ENCODE results near the gene CFAP221.
A peak's percentile ranks its signal among the peaks of the same experiment; 100 is the strongest.

The CFAP221 gene

DNA sequence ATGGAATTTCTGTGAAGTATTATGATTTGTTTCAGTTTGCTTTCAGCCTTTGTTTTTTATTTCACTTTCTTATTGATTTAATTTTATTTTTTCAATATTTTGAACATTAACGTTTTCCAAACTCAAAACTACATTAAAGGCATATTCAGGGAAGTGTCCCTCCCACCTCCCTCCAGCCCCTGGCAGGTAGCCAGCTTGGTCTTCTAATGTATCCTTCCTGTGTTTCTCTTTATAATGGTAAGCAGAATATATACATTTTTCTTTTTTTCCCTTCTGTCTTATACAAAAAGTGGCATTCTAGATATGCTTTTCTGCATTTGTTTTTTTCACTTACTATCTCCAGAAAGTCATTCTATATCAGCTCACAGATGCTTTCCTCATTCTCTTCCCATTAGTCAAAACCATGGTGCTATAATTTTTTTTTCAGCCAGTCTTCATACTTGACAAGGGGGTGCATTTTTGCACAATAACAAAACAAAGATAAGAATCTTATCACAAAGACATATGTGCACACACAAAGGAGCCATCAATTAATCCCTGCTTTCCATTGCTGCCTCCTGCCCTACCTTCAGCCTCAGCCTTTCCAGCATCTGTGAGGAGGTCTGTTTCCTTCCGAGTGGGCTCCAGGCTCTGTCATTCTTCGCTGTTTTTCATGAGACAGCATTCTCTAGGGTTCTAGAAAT lies 101.1 kb downstream of the CFAP221 start:
- TF ChIP-seq, protein P1, sequence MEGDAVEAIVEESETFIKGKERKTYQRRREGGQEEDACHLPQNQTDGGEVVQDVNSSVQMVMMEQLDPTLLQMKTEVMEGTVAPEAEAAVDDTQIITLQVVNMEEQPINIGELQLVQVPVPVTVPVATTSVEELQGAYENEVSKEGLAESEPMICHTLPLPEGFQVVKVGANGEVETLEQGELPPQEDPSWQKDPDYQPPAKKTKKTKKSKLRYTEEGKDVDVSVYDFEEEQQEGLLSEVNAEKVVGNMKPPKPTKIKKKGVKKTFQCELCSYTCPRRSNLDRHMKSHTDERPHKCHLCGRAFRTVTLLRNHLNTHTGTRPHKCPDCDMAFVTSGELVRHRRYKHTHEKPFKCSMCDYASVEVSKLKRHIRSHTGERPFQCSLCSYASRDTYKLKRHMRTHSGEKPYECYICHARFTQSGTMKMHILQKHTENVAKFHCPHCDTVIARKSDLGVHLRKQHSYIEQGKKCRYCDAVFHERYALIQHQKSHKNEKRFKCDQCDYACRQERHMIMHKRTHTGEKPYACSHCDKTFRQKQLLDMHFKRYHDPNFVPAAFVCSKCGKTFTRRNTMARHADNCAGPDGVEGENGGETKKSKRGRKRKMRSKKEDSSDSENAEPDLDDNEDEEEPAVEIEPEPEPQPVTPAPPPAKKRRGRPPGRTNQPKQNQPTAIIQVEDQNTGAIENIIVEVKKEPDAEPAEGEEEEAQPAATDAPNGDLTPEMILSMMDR (IDR thresholded peaks at IDR 0.05; ENCODE audit: insufficient read depth, low read length, poor library complexity, severe bottlenecking): no peak
- DNase-seq (ENCODE audit: extremely low read depth, insufficient read length): no peak
- H3K27me3 ChIP-seq (replicated peaks; ENCODE audit: control insufficient read depth, insufficient read depth, low read length): no peaks in the 10 kb centered on the region; the same call in none of the 2 replicates

DNA sequence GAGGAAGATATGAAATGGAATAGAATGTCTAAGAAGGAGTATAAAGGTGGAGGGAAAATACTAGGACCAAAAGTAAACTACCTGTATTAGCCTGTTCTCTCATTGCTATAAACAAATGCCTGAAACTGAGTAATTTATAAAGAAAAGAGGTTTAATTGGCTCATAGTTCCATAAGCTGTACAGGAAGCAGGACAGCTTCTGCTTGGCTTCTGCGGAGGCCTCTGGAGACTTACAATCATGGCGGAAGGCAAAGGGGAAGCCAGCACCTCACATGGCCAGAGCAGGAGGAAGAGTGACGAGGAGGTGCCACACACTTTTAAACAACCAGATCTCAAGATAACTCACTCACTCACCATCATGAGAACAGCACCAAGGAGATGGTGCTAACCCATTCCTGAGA lies 101.9 kb downstream of the CFAP221 start:
- DNase-seq (ENCODE audit: extremely low read depth, insufficient read length): no peak
- H3K36me3 ChIP-seq (ENCODE audit: control insufficient read depth, insufficient read depth, low read length): no peaks in the 10 kb centered on the region
- H3K4me3 ChIP-seq (replicated peaks; ENCODE audit: low read depth, low read length): no peak overlapping the region
- TF ChIP-seq, protein P1 (IDR thresholded peaks at IDR 0.05; ENCODE audit: insufficient read depth, low read length, poor library complexity, severe bottlenecking): no peak
- no peaks in the 10 kb centered on the region; the same call in none of the 2 replicates for H3K27me3 ChIP-seq (replicated peaks; ENCODE audit: control insufficient read depth, insufficient read depth, low read length)

More for the DNA sequence above, 101.1 kb downstream of the CFAP221 start:
- H3K36me3 ChIP-seq (ENCODE audit: control insufficient read depth, insufficient read depth, low read length): no peaks in the 10 kb centered on the region
- no peak overlapping the region for H3K4me3 ChIP-seq (replicated peaks; ENCODE audit: low read depth, low read length)

DNA sequence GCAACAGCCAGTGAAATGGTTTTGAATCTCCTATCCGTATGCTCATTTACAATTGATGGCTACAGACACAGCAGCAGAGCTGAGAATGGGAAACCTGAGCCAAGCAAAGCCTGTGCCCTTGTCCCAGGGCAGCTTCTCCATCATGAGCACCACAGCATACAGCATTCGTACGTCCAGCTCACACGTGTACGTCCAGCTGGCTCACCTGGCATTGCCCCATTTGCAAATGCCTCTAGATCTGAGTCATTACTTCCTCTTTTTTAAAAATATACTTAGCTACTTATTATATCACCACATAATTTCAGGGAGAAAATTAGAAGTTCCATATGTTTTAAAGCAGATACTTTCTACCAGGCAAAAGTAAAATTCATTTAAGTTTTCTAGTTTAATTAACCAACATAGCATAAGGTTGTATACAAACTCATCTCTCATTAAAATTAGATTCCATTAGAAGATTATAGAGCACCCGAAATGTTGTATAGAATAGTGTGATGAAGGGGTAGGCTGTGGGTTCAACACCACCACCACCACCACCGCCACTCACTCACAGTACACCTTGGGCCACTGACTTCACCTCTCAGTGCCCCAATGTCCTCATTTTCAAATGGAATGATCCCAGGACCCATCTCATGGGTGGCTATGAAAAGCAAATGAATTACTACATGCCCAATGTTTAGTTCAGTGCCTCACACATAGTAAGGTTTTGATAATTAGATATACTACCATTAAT lies 103.4 kb downstream of the CFAP221 start:
- DNase-seq (ENCODE audit: extremely low read depth, insufficient read length): peak; percentile 31
- TF ChIP-seq, protein P1 (IDR thresholded peaks at IDR 0.05; ENCODE audit: insufficient read depth, low read length, poor library complexity, severe bottlenecking): no peak
- Histone ChIP-seq H3K27me3 (replicated peaks; ENCODE audit: control insufficient read depth, insufficient read depth, low read length) (no peaks in the 10 kb centered on the region; the same call in none of the 2 replicates), H3K4me3 (replicated peaks; ENCODE audit: low read depth, low read length) (no peak overlapping the region), H3K36me3 (ENCODE audit: control insufficient read depth, insufficient read depth, low read length) (no peaks in the 10 kb centered on the region)

DNA sequence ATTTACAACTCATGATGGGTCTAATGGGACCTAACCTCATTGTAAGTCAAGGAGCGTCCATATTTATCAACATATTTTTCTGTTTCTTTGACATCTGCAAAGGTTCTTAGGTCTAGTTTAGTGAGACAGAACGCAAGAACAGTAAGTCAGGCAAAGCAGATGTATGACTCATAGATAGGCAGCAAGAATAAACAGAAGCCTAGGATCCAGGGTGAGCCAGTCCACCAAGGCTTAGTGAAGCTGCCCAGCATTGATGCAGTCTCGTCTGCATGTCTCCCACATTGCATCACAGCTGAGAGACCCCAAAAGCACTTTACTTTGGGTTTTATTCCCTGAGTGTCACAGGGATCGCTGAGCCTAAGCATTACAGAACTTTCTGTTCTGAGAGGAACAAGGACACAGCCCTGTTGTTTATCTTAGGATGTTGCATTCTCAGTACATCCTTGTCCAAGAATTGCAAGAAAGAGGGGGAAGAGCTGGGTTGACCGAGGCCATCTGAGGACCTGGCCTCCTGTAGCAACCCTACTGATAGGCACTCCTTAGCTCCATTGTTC lies 105.2 kb downstream of the CFAP221 start:
- Histone ChIP-seq H3K4me3 (replicated peaks; ENCODE audit: low read depth, low read length) (no peak overlapping the region), H3K27me3 (replicated peaks; ENCODE audit: control insufficient read depth, insufficient read depth, low read length) (no peaks in the 10 kb centered on the region; the same call in none of the 2 replicates), H3K36me3 (ENCODE audit: control insufficient read depth, insufficient read depth, low read length) (no peaks in the 10 kb centered on the region)
- TF ChIP-seq, protein P1 (IDR thresholded peaks at IDR 0.05; ENCODE audit: insufficient read depth, low read length, poor library complexity, severe bottlenecking): no peak
- DNase-seq (ENCODE audit: extremely low read depth, insufficient read length): no peak

DNA sequence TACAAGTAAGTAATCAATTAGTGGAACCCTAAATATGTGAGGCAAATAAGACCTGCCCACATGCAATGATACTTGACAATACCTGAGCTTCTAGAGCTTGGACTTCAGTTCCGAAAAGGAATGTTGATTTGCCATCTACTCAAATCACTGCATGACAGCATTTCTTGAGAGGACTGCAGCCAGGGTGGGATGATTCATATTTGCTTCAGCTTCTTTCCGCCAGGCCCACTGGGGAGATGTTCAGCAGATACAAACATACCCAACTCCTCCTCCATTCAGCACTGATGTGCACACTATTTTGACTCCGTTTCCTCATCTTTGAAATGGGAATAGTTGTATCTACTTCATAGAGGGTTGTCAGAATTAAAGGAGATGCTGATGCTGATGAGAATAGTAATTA lies 106.0 kb downstream of the CFAP221 start:
- TF ChIP-seq, protein P1 (IDR thresholded peaks at IDR 0.05; ENCODE audit: insufficient read depth, low read length, poor library complexity, severe bottlenecking): no peak
- H3K36me3 ChIP-seq (ENCODE audit: control insufficient read depth, insufficient read depth, low read length): no peaks in the 10 kb centered on the region
- DNase-seq (ENCODE audit: extremely low read depth, insufficient read length): no peak
- no peak overlapping the region for H3K4me3 ChIP-seq (replicated peaks; ENCODE audit: low read depth, low read length)
- no peaks in the 10 kb centered on the region; the same call in none of the 2 replicates for H3K27me3 ChIP-seq (replicated peaks; ENCODE audit: control insufficient read depth, insufficient read depth, low read length)

Data from GM06990 (cell line).